IPS-18c (cell line): ENCODE data around the gene MPPED2.

Source experiments
- H3K4me3 ChIP-seq: 2 replicates; pipeline ENCODE4 v1.7.0; 2013; ENCODE audit warnings: low read depth, mild to moderate bottlenecking, low read length, moderate library complexity; ENCODE audit not compliant: insufficient read depth
- H3K9me3 ChIP-seq: one replicate; pipeline ENCODE4 v1.6.1; 2013; ENCODE audit warnings: mild to moderate bottlenecking, low read length, moderate library complexity; ENCODE audit not compliant: control insufficient read depth, insufficient read depth

Gene MPPED2

GRCh38 chr11:30454111-30454510 is 132.0 kb downstream of the MPPED2 start:
- H3K9me3 ChIP-seq = no peaks in the 10 kb centered on the region
- H3K4me3 ChIP-seq = no peak overlapping the region

DNA sequence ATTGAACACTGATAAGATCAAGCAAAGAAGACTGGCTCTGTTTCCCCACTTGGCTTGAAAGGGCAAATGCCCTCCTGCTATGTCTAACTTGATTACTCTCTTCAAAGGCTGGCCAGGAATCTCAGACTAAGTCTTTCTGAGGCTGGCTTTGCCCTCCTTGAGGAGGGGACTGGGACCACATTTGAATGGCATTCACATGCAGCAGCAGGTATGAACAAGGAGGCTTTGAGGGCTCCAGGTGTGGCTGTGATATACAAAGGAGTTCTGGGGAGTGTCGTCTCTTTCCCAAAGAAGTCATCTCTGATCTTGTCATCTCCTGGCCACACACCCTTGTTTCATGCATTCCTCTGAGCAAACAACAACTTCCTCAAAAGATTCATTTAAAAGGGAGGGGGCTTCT is 132.4 kb downstream of the MPPED2 start:
- Histone ChIP-seq H3K9me3 (no peaks in the 10 kb centered on the region), H3K4me3 (no peak overlapping the region)

DNA sequence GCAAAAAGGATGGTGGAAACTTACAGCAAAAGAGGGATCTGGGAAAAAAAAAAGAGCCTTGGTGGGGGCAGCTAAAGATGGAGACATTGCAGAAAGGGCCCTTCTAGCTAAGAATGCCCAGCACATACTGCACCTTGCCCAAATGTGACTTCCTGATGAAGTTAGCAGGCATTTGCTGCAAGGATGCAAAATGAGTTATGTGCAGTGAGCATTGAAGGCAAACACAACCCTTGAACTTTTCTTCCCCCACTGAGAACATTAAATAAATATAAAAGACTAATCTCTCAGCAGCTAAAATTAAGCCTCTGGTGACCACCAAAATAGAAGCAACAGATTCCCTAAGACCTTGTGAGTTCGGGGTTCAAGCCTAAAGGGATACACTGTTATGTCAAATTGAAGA is 133.3 kb downstream of the MPPED2 start:
- no peaks in the 10 kb centered on the region for H3K9me3 ChIP-seq

GRCh38 chr11:30452114-30452513 is 134.0 kb downstream of the MPPED2 start:
- Histone ChIP-seq H3K4me3 (no peak overlapping the region), H3K9me3 (no peaks in the 10 kb centered on the region)

More for the DNA sequence above, 133.3 kb downstream of the MPPED2 start:
- H3K4me3 ChIP-seq = no peak overlapping the region

DNA sequence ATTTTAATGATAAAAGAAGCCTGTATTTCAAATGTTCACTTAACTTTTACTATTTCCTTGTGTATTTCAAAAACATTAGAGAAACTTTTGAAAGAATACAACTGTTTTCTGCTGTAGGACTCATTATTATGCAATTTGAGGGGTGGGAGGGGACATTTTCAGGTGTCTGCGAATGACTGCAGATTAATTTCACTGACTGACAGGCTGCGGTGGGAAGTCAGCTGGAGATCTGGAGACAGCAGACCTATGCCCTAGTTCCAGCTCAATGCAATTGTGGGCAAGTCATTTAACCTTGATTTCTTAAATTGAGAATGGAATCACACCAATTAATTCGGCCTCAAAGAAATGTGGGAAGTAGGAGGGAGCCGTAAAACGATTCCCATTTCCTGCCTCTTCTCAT is 134.5 kb downstream of the MPPED2 start:
- Histone ChIP-seq H3K9me3 (no peaks in the 10 kb centered on the region), H3K4me3 (no peak overlapping the region)

GRCh38 chr11:30451167-30451566 is 135.0 kb downstream of the MPPED2 start:
- no peaks in the 10 kb centered on the region for H3K9me3 ChIP-seq
- no peak overlapping the region for H3K4me3 ChIP-seq

GRCh38 chr11:30447058-30447640 is 139.0 kb downstream of the MPPED2 start:
- Histone ChIP-seq H3K9me3 (no peaks in the 10 kb centered on the region), H3K4me3 (no peak overlapping the region)

DNA sequence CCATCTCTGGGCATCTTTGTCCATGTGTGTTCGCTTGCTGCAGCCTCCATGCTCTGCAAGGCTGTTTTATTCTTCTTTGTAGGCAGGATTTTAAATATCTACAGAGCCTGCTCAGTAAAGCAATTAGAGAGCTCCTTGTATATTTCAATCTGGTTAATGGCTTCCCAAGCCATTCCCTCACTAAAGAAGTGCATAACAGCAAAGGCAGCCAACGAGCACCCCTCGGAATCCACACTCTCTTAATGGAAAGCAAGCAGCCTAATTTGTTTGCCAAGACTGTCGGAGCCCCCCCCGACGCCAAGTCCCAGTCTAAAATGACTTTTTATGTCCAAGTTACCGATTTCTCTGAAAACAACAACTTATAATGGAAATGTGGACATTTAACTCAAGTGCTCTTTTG is 139.6 kb downstream of the MPPED2 start:
- Histone ChIP-seq H3K9me3 (no peaks in the 10 kb centered on the region), H3K4me3 (no peak overlapping the region)

- H3K4me3 ChIP-seq = no peak overlapping the region
- H3K9me3 ChIP-seq = no peaks in the 10 kb centered on the region
Measured at GRCh38 chr11:30445056-30445455, 141.1 kb downstream of the MPPED2 start.

GRCh38 chr11:30440510-30440909 is 145.6 kb downstream of the MPPED2 start:
- H3K4me3 ChIP-seq = no peak overlapping the region
- H3K9me3 ChIP-seq = peaks cover 2% of the 10 kb centered on the region

GRCh38 chr11:30436801-30437200 is 149.4 kb downstream of the MPPED2 start:
- peaks cover 2% of the 10 kb centered on the region for H3K9me3 ChIP-seq
- no peak overlapping the region for H3K4me3 ChIP-seq

GRCh38 chr11:30435488-30435887 is 150.7 kb downstream of the MPPED2 start:
- peaks cover 2% of the 10 kb centered on the region for H3K9me3 ChIP-seq
- no peak overlapping the region for H3K4me3 ChIP-seq

DNA sequence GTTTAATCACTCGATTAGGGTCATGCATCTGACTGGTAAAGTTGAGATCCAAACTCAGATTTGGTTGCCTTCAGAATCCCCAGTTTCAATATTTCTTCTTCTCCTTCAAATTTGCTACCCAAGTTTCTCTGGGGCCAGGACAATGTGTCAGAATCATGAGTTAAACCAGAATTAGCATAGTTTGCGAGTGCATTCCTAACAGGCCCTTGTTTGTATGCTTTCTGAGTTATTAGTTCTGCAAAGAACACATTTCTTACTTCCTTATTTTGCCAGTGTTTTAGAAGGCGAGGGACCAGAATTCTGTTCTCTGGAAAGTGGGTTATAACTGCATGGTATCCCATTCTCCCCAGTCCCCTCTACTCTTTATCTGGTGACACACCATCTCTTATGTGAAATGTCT is 151.3 kb downstream of the MPPED2 start:
- no peak overlapping the region for H3K4me3 ChIP-seq

GRCh38 chr11:30433831-30434230 is 152.3 kb downstream of the MPPED2 start:
- H3K9me3 ChIP-seq = peaks cover 2% of the 10 kb centered on the region
- no peak overlapping the region for H3K4me3 ChIP-seq

More for the DNA sequence above, 151.3 kb downstream of the MPPED2 start:
- H3K9me3 ChIP-seq = peaks cover 2% of the 10 kb centered on the region

GRCh38 chr11:30432716-30433115 is 153.4 kb downstream of the MPPED2 start:
- Histone ChIP-seq H3K9me3 (no peaks in the 10 kb centered on the region), H3K4me3 (no peak overlapping the region)

DNA sequence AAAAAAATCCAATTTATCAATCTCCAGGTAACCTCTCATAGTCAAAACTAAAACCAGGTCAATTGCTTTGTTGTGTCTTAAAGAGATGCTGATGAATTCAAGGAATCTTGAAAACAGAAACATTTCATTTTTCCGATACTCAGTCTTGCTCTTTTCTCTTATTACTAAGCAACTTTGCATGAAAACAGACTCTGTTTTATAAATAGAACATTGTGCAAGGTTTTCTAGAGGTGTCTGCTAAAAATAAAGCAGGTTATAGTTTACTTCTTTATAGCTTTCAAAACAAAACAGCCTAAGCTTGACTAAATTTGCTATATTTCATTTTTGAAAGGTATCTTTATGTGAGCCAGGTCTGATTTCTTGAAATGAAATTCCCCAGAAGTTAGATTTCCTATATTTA is 154.0 kb downstream of the MPPED2 start:
- Histone ChIP-seq H3K4me3 (no peak overlapping the region), H3K9me3 (no peaks in the 10 kb centered on the region)

DNA sequence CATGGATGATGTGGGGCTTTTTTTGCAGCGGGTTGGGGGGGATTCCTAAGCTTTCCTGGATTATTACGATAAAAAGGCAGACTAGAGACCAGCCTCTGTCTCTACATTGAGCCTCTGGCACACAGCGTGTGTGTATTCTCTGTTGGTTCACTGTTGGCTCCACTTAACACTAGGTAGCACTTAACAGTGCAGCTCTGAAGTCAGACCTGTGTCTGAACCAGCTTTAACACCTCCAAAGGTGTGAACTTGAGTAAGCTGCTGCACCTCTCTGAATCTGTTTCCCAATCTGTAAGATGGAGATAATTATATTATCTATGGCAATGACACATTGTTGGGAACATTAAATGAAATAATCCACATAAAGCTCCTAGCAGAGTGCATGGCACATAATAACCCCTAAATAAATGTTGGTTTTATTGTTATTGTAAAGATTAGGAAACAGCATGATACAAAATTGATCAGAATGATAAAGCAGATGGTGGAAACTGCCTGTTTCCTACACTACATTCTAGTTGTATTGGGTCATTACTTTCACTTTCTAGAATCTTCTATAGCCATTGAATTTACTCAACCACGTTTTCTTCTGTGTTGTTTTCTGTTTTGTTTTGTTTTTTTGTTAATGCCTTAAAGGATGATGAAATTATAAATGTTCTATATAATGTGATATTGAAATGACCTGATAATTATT is 154.9 kb downstream of the MPPED2 start:
- H3K4me3 ChIP-seq = no peak overlapping the region
- no peaks in the 10 kb centered on the region for H3K9me3 ChIP-seq

DNA sequence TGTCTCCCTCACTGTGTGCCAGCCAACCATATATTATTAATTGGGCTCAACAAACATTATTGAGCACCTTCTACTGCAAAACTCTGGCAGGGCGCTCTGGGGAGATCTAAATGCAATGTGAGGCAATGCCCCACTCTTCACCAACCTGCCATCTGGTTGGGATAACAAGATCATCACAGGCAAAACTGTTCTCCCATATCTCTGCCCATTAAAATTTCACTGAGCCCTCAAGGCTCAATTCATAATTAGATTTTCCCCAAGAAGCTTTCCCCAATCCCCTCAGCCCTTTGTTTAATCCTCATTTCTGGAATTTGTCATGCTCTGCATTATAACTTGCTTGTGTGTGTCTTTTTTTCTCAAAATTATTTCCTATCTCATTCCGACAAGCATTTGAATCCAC is 156.6 kb downstream of the MPPED2 start:
- Histone ChIP-seq H3K4me3 (no peak overlapping the region), H3K9me3 (no peaks in the 10 kb centered on the region)

- H3K4me3 ChIP-seq = no peak overlapping the region
- H3K9me3 ChIP-seq = no peaks in the 10 kb centered on the region
Measured at GRCh38 chr11:30426781-30427180, 159.4 kb downstream of the MPPED2 start.
